GM10248 (cell line): ENCODE data around the gene FEM1B.

Experiments
- CTCF ChIA-PET: fragments of 300-600 bp; sonication (Branson Sonifier 250); formaldehyde crosslinking; extraction: SDS; loops from one replicate; lab custom pipeline; 2021; ENCODE audit warnings: antibody characterized with exemption; lab: Yijun Ruan, JAX
- POLR2A ChIA-PET: fragments of 350-650 bp; sonication (Branson Sonifier 250); formaldehyde crosslinking; extraction: SDS; loops from one replicate; lab custom pipeline; 2020; ENCODE audit warnings: antibody characterized with exemption; lab: Yijun Ruan, JAX
- DNase-seq: peaks from one replicate; pipeline ENCODE4 v3.0.0; 2012; ENCODE audit errors: extremely low spot score
- CTCF ChIP-seq: IDR thresholded peaks from 2 replicates; pipeline ENCODE4 v1.5.1; 2012; ENCODE audit warnings: mild to moderate bottlenecking, low read depth; ENCODE audit errors: extremely low read depth, missing control alignments, control extremely low read depth

The FEM1B gene

GRCh38 chr15:68304589-68305337 lies 27.2 kb downstream of the FEM1B start:
- DNase-seq, result no peak
- ChIA-PET POLR2A (no interaction called here), CTCF (interaction anchor here (0.9 to 4.2 kb wide), 6 partner anchors 7 to 56 kb away, joined by 3 to 57 read pairs (median 14); no protein-coding TSS in a partner anchor)
- TF ChIP-seq CTCF, result no peak

- no peak for DNase-seq
- ChIA-PET POLR2A (no interaction called here), CTCF (interaction anchor here (0.9 to 4.2 kb wide), 14 partner anchors 7 to 508 kb away, joined by 3 to 57 read pairs (median 18); partner anchors contain the start of gene FEM1B)
- TF ChIP-seq CTCF, result no peak
These were observed 27.9 kb downstream of the FEM1B start for GRCh38 chr15:68305420-68305871.

GRCh38 chr15:68307131-68307928 lies 29.8 kb downstream of the FEM1B start:
- CTCF ChIA-PET, result interaction anchor here (0.7 to 4.2 kb wide), 30 partner anchors 9 to 367 kb away, joined by 3 to 57 read pairs (median 6); partner anchors contain the start of gene FEM1B
- DNase-seq, result peak; percentile 15
- no peak for TF ChIP-seq CTCF
- POLR2A ChIA-PET, result no interaction called here

GRCh38 chr15:68309024-68309423 lies 31.5 kb downstream of the FEM1B start:
- no peak for TF ChIP-seq CTCF
- DNase-seq, result no peak
- POLR2A ChIA-PET, result no interaction called here
- CTCF ChIA-PET, result interaction anchor here (1.0 to 4.1 kb wide), 3 partner anchors 15 to 33 kb away, joined by 3 to 29 read pairs (median 3); no protein-coding TSS in a partner anchor

- DNase-seq, result no peak
- ChIA-PET POLR2A (no interaction called here), CTCF (interaction anchor here (0.9 to 1.8 kb wide), 3 partner anchors 15 to 364 kb away, joined by 3 to 5 read pairs (median 3); no protein-coding TSS in a partner anchor)
- TF ChIP-seq CTCF, result no peak
These were observed 32.7 kb downstream of the FEM1B start for GRCh38 chr15:68310178-68310803.
